ENCODE results near the gene AMER2. TPM values are rescaled to one million over a fixed set of nuclear protein-coding genes. Genes with fewer than 3 reads are reported as not detected.
A peak's percentile ranks its signal among the peaks of the same experiment; 100 is the strongest.

Gene AMER2
- total RNA-seq (2014; rRNA removed; shearing (Covaris generic)): not detected in 2 replicates

GRCh38 chr13:25171517-25172302, at the start of gene AMER2:
AMER2 (minus strand) TSS chr13:25172288; CDS start chr13:25171619, 669 bp downstream.
- peak; percentile 1 for DNase-seq (ENCODE audit: low read depth)

GRCh38 chr13:25218019-25218418, 45.9 kb upstream of the AMER2 start:
- DNase-seq (ENCODE audit: low read depth): no peak

GRCh38 chr13:25217023-25217885, 45.2 kb upstream of the AMER2 start:
- peak; percentile 46 for DNase-seq (ENCODE audit: low read depth)

GRCh38 chr13:25215253-25215575, 43.1 kb upstream of the AMER2 start:
- peak; percentile 31 for DNase-seq (ENCODE audit: low read depth)

GRCh38 chr13:25214491-25215252, 42.6 kb upstream of the AMER2 start:
- peak; percentile 48 for DNase-seq (ENCODE audit: low read depth)

- DNase-seq (ENCODE audit: low read depth): peak; percentile 39
These were observed 41.6 kb upstream of the AMER2 start for GRCh38 chr13:25213715-25214114.

GRCh38 chr13:25210842-25211569, 38.9 kb upstream of the AMER2 start:
- DNase-seq (ENCODE audit: low read depth): no peak

- DNase-seq (ENCODE audit: low read depth): no peak
These were observed 35.3 kb upstream of the AMER2 start for GRCh38 chr13:25207291-25207810.

- no peak for DNase-seq (ENCODE audit: low read depth)
These were observed 32.8 kb upstream of the AMER2 start for GRCh38 chr13:25204863-25205262.

GRCh38 chr13:25203127-25203740, 31.1 kb upstream of the AMER2 start:
- no peak for DNase-seq (ENCODE audit: low read depth)

GRCh38 chr13:25200783-25201182, 28.7 kb upstream of the AMER2 start:
- DNase-seq (ENCODE audit: low read depth): no peak

- no peak for DNase-seq (ENCODE audit: low read depth)
These were observed 26.6 kb upstream of the AMER2 start for GRCh38 chr13:25198647-25199046.

- DNase-seq (ENCODE audit: low read depth): peak; percentile 3
These were observed 24.9 kb upstream of the AMER2 start for GRCh38 chr13:25196971-25197370.

- DNase-seq (ENCODE audit: low read depth): no peak
These were observed 20.8 kb upstream of the AMER2 start for GRCh38 chr13:25192936-25193335.

GRCh38 chr13:25192489-25192888, 20.4 kb upstream of the AMER2 start:
- no peak for DNase-seq (ENCODE audit: low read depth)

GRCh38 chr13:25192052-25192451, 20.0 kb upstream of the AMER2 start:
- no peak for DNase-seq (ENCODE audit: low read depth)

GRCh38 chr13:25190771-25191170, 18.7 kb upstream of the AMER2 start:
- DNase-seq (ENCODE audit: low read depth): no peak

- no peak for DNase-seq (ENCODE audit: low read depth)
These were observed 18.2 kb upstream of the AMER2 start for GRCh38 chr13:25190256-25190655.

GRCh38 chr13:25187596-25187995, 15.5 kb upstream of the AMER2 start:
- no peak for DNase-seq (ENCODE audit: low read depth)

GRCh38 chr13:25186187-25186586, 14.1 kb upstream of the AMER2 start:
- no peak for DNase-seq (ENCODE audit: low read depth)

GRCh38 chr13:25181597-25181996, 9.5 kb upstream of the AMER2 start:
- DNase-seq (ENCODE audit: low read depth): no peak

Data from M059J (cell line).